ENCODE results near the gene HELZ. TPM values are rescaled to one million over a fixed set of nuclear protein-coding genes. Genes with fewer than 3 reads are reported as not detected.

Gene HELZ
- total and polyA plus RNA-seq, 2 of the 8 experiments (the other 6 are each of a cell fraction or from before 2014, with no cell fraction given): 10.0 to 48.7 TPM

DNA sequence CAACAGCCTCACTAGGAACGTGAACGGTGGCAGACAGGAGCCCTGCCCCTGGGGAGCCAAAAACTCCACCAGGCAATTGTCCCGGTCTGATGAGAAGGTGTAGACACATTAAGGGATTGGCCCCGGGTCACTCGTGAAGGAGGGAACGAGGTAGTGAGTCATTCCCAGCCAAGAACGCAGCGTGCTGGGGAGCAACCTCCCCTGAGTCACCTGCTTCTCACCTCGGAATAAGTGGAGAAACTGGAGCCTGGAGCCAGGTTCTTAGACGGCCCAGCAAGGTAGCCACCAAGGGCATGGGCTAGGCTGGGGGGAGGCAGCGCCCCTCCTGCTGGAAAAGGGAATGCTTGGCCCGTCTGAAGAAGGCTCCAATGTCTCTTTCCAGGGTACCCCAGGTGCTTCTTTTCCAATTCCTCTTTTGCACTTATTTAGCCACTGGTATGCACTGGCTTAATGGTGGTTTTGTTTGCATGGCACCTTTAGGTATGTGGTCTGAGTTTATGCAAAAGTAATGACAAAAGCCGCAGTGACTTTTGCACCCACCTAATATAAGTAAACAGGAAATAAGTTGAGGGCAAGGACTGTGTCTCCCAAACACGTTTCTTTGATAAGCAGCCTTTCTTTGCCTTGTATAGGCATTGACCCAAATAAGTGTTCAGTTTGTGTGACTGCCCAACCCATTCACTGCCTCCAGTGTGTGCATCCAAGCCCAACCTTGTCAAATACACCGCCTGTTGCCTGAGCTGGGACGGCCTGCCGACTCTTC, 1.8 kb upstream of the HELZ start (continued):
- peak; percentile 61; the same call in 1 of the 2 replicates for TF ChIP-seq JUND (IDR thresholded peaks at IDR 0.05; ENCODE audit: low read length)
- no peak for TF ChIP-seq YY1 (IDR thresholded peaks at IDR 0.05; ENCODE audit: low read depth, low read length)
- TF ChIP-seq SIRT6 (IDR thresholded peaks at IDR 0.05; ENCODE audit: low read length): no peak
- 0 out of 2 replicates have a peak, but pooled peaks have one; percentile 17 for TF ChIP-seq TAF1 (IDR thresholded peaks at IDR 0.05; ENCODE audit: low read depth, low read length)
